Measurements from ENCODE around the gene NDUFAF8.

NDUFAF8 gene

DNA sequence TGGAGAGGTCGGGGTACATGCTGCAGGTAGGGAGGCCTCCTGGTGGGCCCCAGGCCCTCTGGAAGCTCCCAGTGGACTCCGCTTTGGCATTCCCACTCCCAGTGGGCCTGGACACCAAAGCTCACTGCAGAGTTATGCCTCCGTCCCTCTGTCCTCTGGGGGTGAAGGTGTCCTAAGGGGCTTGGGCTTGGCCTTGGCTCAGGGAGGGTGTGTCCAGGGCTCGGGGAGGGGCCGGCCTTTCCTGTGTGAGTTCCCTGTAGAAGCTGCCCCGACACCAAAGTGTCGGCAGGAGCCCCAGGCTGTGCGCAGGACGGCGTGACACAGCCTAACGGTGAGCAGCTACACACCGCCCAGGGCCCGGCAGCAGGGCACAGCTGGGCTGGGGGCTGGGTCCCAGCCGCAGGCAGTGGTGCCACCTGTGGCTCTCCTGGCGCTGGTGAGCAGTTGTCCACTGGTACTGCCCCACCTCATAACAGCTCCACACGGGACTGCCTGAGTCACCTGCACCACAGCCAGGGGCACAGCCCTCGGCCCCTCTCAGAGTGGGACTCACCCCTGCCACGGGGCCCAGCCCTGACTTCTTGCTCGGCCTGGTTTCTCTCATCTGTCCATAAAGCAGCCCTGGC, 6.4 kb upstream of the NDUFAF8 start:
- Histone ChIP-seq H3K36me3 (ENCODE audit: low read depth) (peaks cover 16% of the 10 kb centered on the region), H3K4me3 (ENCODE audit: severe bottlenecking) (no peak overlapping the region)
- DNase-seq (ENCODE audit: low spot score) = no peak

DNA sequence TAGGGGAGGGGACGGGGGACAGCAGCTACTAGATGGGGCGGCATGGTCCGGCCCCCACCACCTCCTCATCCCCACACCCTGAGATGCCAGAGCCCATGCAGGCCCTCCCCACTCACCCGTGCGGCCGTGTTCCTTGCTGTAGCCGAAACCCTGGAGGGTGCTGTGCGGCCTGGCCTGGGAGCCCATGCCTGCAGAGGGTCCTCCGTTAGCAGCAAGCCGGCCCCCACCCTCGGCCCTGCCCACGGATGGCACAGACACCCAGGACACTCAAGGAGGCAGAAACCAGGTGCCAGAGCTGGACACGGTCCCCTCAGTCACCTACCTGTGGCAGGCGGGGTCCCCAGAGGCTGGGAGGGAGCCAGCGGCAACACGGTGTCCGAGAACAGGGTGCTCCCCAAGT, 5.8 kb upstream of the NDUFAF8 start:
- Histone ChIP-seq H3K4me3 (ENCODE audit: severe bottlenecking) (no peak overlapping the region), H3K27me3 (ENCODE audit: insufficient read depth, poor library complexity, severe bottlenecking) (no peaks in the 10 kb centered on the region), H3K36me3 (ENCODE audit: low read depth) (peaks cover 16% of the 10 kb centered on the region), H3K27ac (ENCODE audit: poor library complexity, severe bottlenecking) (no peak overlapping the region), H3K4me1 (ENCODE audit: insufficient read depth, poor library complexity, severe bottlenecking) (no peaks in the 10 kb centered on the region), H3K9me3 (ENCODE audit: severe bottlenecking) (no peaks in the 10 kb centered on the region)
- no peak for ATAC-seq (ENCODE audit: low read depth)
- TF ChIP-seq, protein P1, sequence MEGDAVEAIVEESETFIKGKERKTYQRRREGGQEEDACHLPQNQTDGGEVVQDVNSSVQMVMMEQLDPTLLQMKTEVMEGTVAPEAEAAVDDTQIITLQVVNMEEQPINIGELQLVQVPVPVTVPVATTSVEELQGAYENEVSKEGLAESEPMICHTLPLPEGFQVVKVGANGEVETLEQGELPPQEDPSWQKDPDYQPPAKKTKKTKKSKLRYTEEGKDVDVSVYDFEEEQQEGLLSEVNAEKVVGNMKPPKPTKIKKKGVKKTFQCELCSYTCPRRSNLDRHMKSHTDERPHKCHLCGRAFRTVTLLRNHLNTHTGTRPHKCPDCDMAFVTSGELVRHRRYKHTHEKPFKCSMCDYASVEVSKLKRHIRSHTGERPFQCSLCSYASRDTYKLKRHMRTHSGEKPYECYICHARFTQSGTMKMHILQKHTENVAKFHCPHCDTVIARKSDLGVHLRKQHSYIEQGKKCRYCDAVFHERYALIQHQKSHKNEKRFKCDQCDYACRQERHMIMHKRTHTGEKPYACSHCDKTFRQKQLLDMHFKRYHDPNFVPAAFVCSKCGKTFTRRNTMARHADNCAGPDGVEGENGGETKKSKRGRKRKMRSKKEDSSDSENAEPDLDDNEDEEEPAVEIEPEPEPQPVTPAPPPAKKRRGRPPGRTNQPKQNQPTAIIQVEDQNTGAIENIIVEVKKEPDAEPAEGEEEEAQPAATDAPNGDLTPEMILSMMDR (IDR thresholded peaks at IDR 0.05; ENCODE audit: poor library complexity, severe bottlenecking) = no peak
- no peak for DNase-seq (ENCODE audit: low spot score)

More for the DNA sequence above, 6.4 kb upstream of the NDUFAF8 start:
- no peaks in the 10 kb centered on the region for H3K4me1 ChIP-seq (ENCODE audit: insufficient read depth, poor library complexity, severe bottlenecking)
- TF ChIP-seq, protein P1 (IDR thresholded peaks at IDR 0.05; ENCODE audit: poor library complexity, severe bottlenecking) = no peak
- no peaks in the 10 kb centered on the region for H3K9me3 ChIP-seq (ENCODE audit: severe bottlenecking)
- no peaks in the 10 kb centered on the region for H3K27me3 ChIP-seq (ENCODE audit: insufficient read depth, poor library complexity, severe bottlenecking)
- H3K27ac ChIP-seq (ENCODE audit: poor library complexity, severe bottlenecking) = no peak overlapping the region
- ATAC-seq (ENCODE audit: low read depth) = no peak

DNA sequence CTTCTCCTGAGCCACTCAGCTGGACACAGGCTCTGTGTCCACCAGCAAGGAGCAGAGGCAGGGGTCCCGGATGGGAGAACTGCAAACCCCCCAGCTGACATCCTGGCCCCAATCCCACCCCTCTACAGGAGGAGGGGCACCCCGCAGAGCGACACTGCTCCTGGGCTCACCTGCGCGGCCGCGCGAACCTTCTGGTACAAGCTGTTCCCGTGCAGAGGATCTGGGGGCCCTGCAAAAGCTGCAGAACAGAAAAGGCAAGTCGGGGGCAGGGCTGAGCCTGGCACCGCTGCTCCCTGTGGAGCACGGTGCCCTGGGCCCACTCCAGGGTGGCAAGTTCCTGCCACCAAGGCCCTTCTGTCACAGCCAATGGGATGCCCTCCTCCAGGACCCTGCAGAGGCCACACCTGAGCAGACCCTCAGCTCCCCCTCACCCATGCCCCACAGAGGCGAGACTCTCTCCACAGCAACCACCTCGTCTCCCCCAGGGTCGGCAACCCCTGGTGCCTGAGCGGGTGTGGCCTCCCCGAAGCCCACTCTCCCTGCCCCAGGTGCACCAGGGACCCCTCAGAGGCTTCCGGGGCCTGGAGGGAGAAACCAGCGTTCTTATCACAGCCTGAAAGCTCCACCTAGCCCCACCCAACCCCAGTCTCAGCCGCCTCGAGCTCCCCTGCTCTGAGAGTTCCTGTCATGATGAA, 5.2 kb upstream of the NDUFAF8 start:
- Histone ChIP-seq H3K4me1 (ENCODE audit: insufficient read depth, poor library complexity, severe bottlenecking) (no peaks in the 10 kb centered on the region), H3K9me3 (ENCODE audit: severe bottlenecking) (no peaks in the 10 kb centered on the region), H3K27me3 (ENCODE audit: insufficient read depth, poor library complexity, severe bottlenecking) (no peaks in the 10 kb centered on the region), H3K36me3 (ENCODE audit: low read depth) (peaks cover 16% of the 10 kb centered on the region), H3K27ac (ENCODE audit: poor library complexity, severe bottlenecking) (no peak overlapping the region), H3K4me3 (ENCODE audit: severe bottlenecking) (no peak overlapping the region)
- TF ChIP-seq, protein P1 (IDR thresholded peaks at IDR 0.05; ENCODE audit: poor library complexity, severe bottlenecking) = no peak
- ATAC-seq (ENCODE audit: low read depth) = no peak
- no peak for DNase-seq (ENCODE audit: low spot score)

DNA sequence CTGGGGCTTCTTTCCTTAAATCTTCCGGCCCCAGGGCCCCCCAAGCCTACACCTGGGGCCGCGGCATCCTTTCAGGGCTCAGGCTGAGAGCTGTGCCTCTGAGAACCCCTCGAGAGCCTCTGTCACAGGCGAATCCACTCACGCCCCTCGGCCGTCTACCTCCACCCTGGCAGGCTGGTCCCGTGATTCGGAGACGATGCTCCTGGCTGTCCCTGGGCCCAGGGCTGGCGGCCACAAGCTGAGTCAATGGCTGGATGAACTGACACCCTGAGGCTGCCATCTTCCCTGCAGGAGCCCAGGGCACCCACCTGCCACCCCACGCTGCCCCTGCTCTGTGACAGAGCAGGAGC, 4.6 kb upstream of the NDUFAF8 start:
- no peak overlapping the region for H3K27ac ChIP-seq (ENCODE audit: poor library complexity, severe bottlenecking)
- H3K36me3 ChIP-seq (ENCODE audit: low read depth) = peaks cover 16% of the 10 kb centered on the region
- H3K27me3 ChIP-seq (ENCODE audit: insufficient read depth, poor library complexity, severe bottlenecking) = no peaks in the 10 kb centered on the region
- no peaks in the 10 kb centered on the region for H3K4me1 ChIP-seq (ENCODE audit: insufficient read depth, poor library complexity, severe bottlenecking)
- no peak overlapping the region for H3K4me3 ChIP-seq (ENCODE audit: severe bottlenecking)
- ATAC-seq (ENCODE audit: low read depth) = no peak
- no peaks in the 10 kb centered on the region for H3K9me3 ChIP-seq (ENCODE audit: severe bottlenecking)
- TF ChIP-seq, protein P1 (IDR thresholded peaks at IDR 0.05; ENCODE audit: poor library complexity, severe bottlenecking) = no peak
- DNase-seq (ENCODE audit: low spot score) = no peak

All from RWPE2 (cell line).